ENCODE measurements around the gene PCP2. TPM values are rescaled to one million over a fixed set of nuclear protein-coding genes. Genes with fewer than 3 reads are reported as not detected.

Gene PCP2
- total RNA-seq, 4 donors from 2014 or later = 1.6 to 9.9 (median 1.6) TPM

- no peak overlapping the region for H3K27ac ChIP-seq
- peaks cover 11% of the 10 kb centered on the region for H3K36me3 ChIP-seq
- no peak for DNase-seq (ENCODE audit: low spot score in 2 of 2)
- TF ChIP-seq EP300 (IDR thresholded peaks at IDR 0.05) (no peak), POLR2A (IDR thresholded peaks at IDR 0.05) (no peak), POLR2AphosphoS5 (IDR thresholded peaks at IDR 0.05) (no peak), CTCF (IDR thresholded peaks at IDR 0.05) (no peak)
- H3K9me3 ChIP-seq = no peaks in the 10 kb centered on the region
- WGBS = 42% methylated on average over 15 of the region's 15 CpGs
- peaks cover 21% of the 10 kb centered on the region for H3K27me3 ChIP-seq
- no peak overlapping the region for H3K4me3 ChIP-seq
- peaks cover 3% of the 10 kb centered on the region for H3K4me1 ChIP-seq
These were observed 31.1 kb downstream of the PCP2 start for GRCh38 chr19:7602240-7602934.

- DNase-seq (ENCODE audit: low spot score in 2 of 2) = no peak
- Histone ChIP-seq H3K4me1 (peaks cover 11% of the 10 kb centered on the region), H3K36me3 (peaks cover 3% of the 10 kb centered on the region), H3K27ac (no peak overlapping the region), H3K27me3 (peaks cover 35% of the 10 kb centered on the region), H3K4me3 (no peak overlapping the region), H3K9me3 (no peaks in the 10 kb centered on the region)
- TF ChIP-seq EP300 (IDR thresholded peaks at IDR 0.05) (no peak), CTCF (IDR thresholded peaks at IDR 0.05) (no peak)
These were observed 32.8 kb downstream of the PCP2 start for GRCh38 chr19:7600721-7601120.

- peaks cover 11% of the 10 kb centered on the region for H3K4me1 ChIP-seq
- H3K36me3 ChIP-seq = no peaks in the 10 kb centered on the region
- H3K27ac ChIP-seq = no peak overlapping the region
- peaks cover 39% of the 10 kb centered on the region for H3K27me3 ChIP-seq
- H3K4me3 ChIP-seq = no peak overlapping the region
- 64% methylated on average over 6 of the region's 6 CpGs for WGBS
- TF ChIP-seq POLR2A (IDR thresholded peaks at IDR 0.05) (no peak), EP300 (IDR thresholded peaks at IDR 0.05) (no peak), CTCF (IDR thresholded peaks at IDR 0.05) (no peak), POLR2AphosphoS5 (IDR thresholded peaks at IDR 0.05) (no peak)
- no peaks in the 10 kb centered on the region for H3K9me3 ChIP-seq
- DNase-seq (ENCODE audit: low spot score in 2 of 2) = no peak
These were observed 35.3 kb downstream of the PCP2 start for GRCh38 chr19:7598180-7598579.

GRCh38 chr19:7597689-7598088, 35.8 kb downstream of the PCP2 start:
- WGBS = 58% methylated on average over 9 of the region's 9 CpGs
- Histone ChIP-seq H3K4me3 (peak overlapping the region; percentile 56), H3K4me1 (peaks cover 8% of the 10 kb centered on the region), H3K9me3 (no peaks in the 10 kb centered on the region), H3K27me3 (peaks cover 37% of the 10 kb centered on the region), H3K27ac (no peak overlapping the region), H3K36me3 (no peaks in the 10 kb centered on the region)
- TF ChIP-seq POLR2A (IDR thresholded peaks at IDR 0.05) (no peak), EP300 (IDR thresholded peaks at IDR 0.05) (no peak), POLR2AphosphoS5 (IDR thresholded peaks at IDR 0.05) (no peak), CTCF (IDR thresholded peaks at IDR 0.05) (no peak)
- no peak for DNase-seq (ENCODE audit: low spot score in 2 of 2)

GRCh38 chr19:7596211-7596937, 37.1 kb downstream of the PCP2 start:
- Histone ChIP-seq H3K36me3 (no peaks in the 10 kb centered on the region), H3K27me3 (peaks cover 31% of the 10 kb centered on the region), H3K9me3 (no peaks in the 10 kb centered on the region), H3K4me1 (peaks cover 8% of the 10 kb centered on the region), H3K27ac (peak overlapping the region; percentile 63), H3K4me3 (peak overlapping the region; percentile 56)
- DNase-seq (ENCODE audit: low spot score in 2 of 2) = no peak
- WGBS = 5% methylated on average over 38 of the region's 70 CpGs
- TF ChIP-seq CTCF (IDR thresholded peaks at IDR 0.05) = no peak
- TF ChIP-seq POLR2A (IDR thresholded peaks at IDR 0.05) = no peak
- no peak for TF ChIP-seq EP300 (IDR thresholded peaks at IDR 0.05)
- TF ChIP-seq POLR2AphosphoS5 (IDR thresholded peaks at IDR 0.05) = no peak

All from suprapubic skin (tissue), 4 donors.